ENCODE measurements around the gene MNT. TPM values are rescaled to one million over a fixed set of nuclear protein-coding genes. Genes with fewer than 3 reads are reported as not detected.

Gene MNT
- total RNA-seq, 2 experiments from 2014 or later, result 21.2 to 22.2 TPM

- CTCF ChIA-PET, result no interaction called here
- POLR2A ChIA-PET, result no interaction called here
Observed at GRCh38 chr17:2420176-2420575, 19.3 kb upstream of the MNT start.

GRCh38 chr17:2419486-2419885, 18.6 kb upstream of the MNT start:
- POLR2A ChIA-PET, result no interaction called here
- CTCF ChIA-PET, result interaction anchor here (1.0 to 4.9 kb wide), 3 partner anchors 13 to 74 kb away, joined by 3 to 131 read pairs (median 3); no protein-coding TSS in a partner anchor

GRCh38 chr17:2418572-2418971, 17.7 kb upstream of the MNT start:
- ChIA-PET CTCF (interaction anchor here (1.0 to 4.9 kb wide), 3 partner anchors 12 to 73 kb away, joined by 3 to 131 read pairs (median 3); no protein-coding TSS in a partner anchor), POLR2A (no interaction called here)

- POLR2A ChIA-PET, result interaction anchor here (1.3 to 1.8 kb wide), 2 partner anchors 23 to 34 kb away, joined by 3 to 24 read pairs; no protein-coding TSS in a partner anchor
- CTCF ChIA-PET, result interaction anchor here (0.6 to 4.9 kb wide), 21 partner anchors 9 to 597 kb away, joined by 3 to 131 read pairs (median 4); partner anchors contain the start of genes MNT, SGSM2 and TSR1
Observed at GRCh38 chr17:2416010-2416734, 15.3 kb upstream of the MNT start.

- CTCF ChIA-PET, result interaction anchor here (0.6 to 4.9 kb wide), 11 partner anchors 8 to 1700 kb away, joined by 3 to 131 read pairs (median 8); partner anchors contain the start of genes MNT and SGSM2
- POLR2A ChIA-PET, result interaction anchor here (1.8 kb wide), 1 partner anchor 33 kb away, joined by 24 read pairs; no protein-coding TSS in a partner anchor
Observed at GRCh38 chr17:2415081-2415480, 14.2 kb upstream of the MNT start.

GRCh38 chr17:2414446-2415064, 13.7 kb upstream of the MNT start:
- ChIA-PET POLR2A (interaction anchor here (1.8 kb wide), 1 partner anchor 32 kb away, joined by 24 read pairs; no protein-coding TSS in a partner anchor), CTCF (interaction anchor here (0.6 to 4.9 kb wide), 2 partner anchors 33 to 1699 kb away, joined by 4 to 131 read pairs; no protein-coding TSS in a partner anchor)

- POLR2A ChIA-PET, result interaction anchor here (0.5 kb wide), 1 partner anchor 89 kb away, joined by 3 read pairs; no protein-coding TSS in a partner anchor
- CTCF ChIA-PET, result interaction anchor here (0.7 kb wide), 1 partner anchor 30 kb away, joined by 3 read pairs; no protein-coding TSS in a partner anchor
Observed at GRCh38 chr17:2412561-2413021, 11.7 kb upstream of the MNT start.

- POLR2A ChIA-PET, result no interaction called here
- CTCF ChIA-PET, result interaction anchor here (1.4 kb wide), 1 partner anchor 29 kb away, joined by 7 read pairs; no protein-coding TSS in a partner anchor
Observed at GRCh38 chr17:2410951-2411350, 10.1 kb upstream of the MNT start.

GRCh38 chr17:2406903-2407790, 6.3 kb upstream of the MNT start:
- ChIA-PET POLR2A (no interaction called here), CTCF (interaction anchor here (0.7 to 2.1 kb wide), 5 partner anchors 9 to 24 kb away, joined by 3 to 12 read pairs (median 6); no protein-coding TSS in a partner anchor)

GRCh38 chr17:2406271-2406902, 5.5 kb upstream of the MNT start:
- ChIA-PET CTCF (interaction anchor here (0.6 to 2.1 kb wide), 4 partner anchors 9 to 59 kb away, joined by 3 to 12 read pairs (median 4); no protein-coding TSS in a partner anchor), POLR2A (no interaction called here)

- CTCF ChIA-PET, result no interaction called here
Observed at GRCh38 chr17:2405247-2405926, 4.5 kb upstream of the MNT start.

GRCh38 chr17:2403044-2403443, 2.2 kb upstream of the MNT start:
- ChIA-PET POLR2A (interaction anchor here (2.5 kb wide), 1 partner anchor 11 kb away, joined by 35 read pairs; no protein-coding TSS in a partner anchor), CTCF (interaction anchor here (1.2 to 4.5 kb wide), 2 partner anchors 11 to 13 kb away, joined by 5 to 27 read pairs; no protein-coding TSS in a partner anchor)

More at GRCh38 chr17:2405247-2405926, 4.5 kb upstream of the MNT start:
- POLR2A ChIA-PET, result no interaction called here

GRCh38 chr17:2402544-2402943, 1.7 kb upstream of the MNT start:
- CTCF ChIA-PET, result interaction anchor here (1.2 to 4.5 kb wide), 3 partner anchors 10 to 50 kb away, joined by 5 to 27 read pairs (median 5); no protein-coding TSS in a partner anchor

GRCh38 chr17:2401426-2402221, 764 bp upstream of the MNT start:
- ChIA-PET POLR2A (interaction anchor here (0.6 to 2.5 kb wide), 3 partner anchors 8 to 313 kb away, joined by 3 to 35 read pairs (median 3); no protein-coding TSS in a partner anchor), CTCF (interaction anchor here (0.7 to 4.5 kb wide), 5 partner anchors 9 to 49 kb away, joined by 3 to 27 read pairs (median 7); no protein-coding TSS in a partner anchor)

More at GRCh38 chr17:2402544-2402943, 1.7 kb upstream of the MNT start:
- POLR2A ChIA-PET, result interaction anchor here (2.5 kb wide), 1 partner anchor 10 kb away, joined by 35 read pairs; no protein-coding TSS in a partner anchor

- CTCF ChIA-PET, result interaction anchor here (0.7 to 4.5 kb wide), 4 partner anchors 8 to 1619 kb away, joined by 3 to 27 read pairs (median 12); no protein-coding TSS in a partner anchor
- POLR2A ChIA-PET, result interaction anchor here (0.6 to 1.7 kb wide), 5 partner anchors 9 to 684 kb away, joined by 3 to 8 read pairs (median 3); partner anchors contain the start of gene TSR1
Observed at GRCh38 chr17:2400474-2400866, 390 bp downstream of the MNT start.

Measured in activated CD8-positive, alpha-beta memory T cell treated with anti-CD3 and anti-CD28 coated beads for 36 hours (primary cell).